HCT116 (cell line): Measurements from ENCODE around the gene ADARB2. TPM values are rescaled to one million over a fixed set of nuclear protein-coding genes. Genes with fewer than 3 reads are reported as not detected.

Source experiments
- ATAC-seq: fragments of 200-7000 bp; cut with Tn5 transposase; 2 replicates; pipeline ENCODE4 v1.9.1; 2020; ENCODE audit warnings: mild to moderate bottlenecking, moderate library complexity
- BruUV-seq: library from RNA; stranded (reverse); fragments of 400-500 nt; replicated peaks from 2 replicates; lab custom pipeline; 2021; lab: Mats Ljungman, UMichigan
- CTCF ChIA-PET: fragments of 300-600 bp; sonication (Branson Sonifier 250); formaldehyde crosslinking; loops from one replicate; lab custom pipeline; 2021; ENCODE audit warnings: antibody characterized with exemption; lab: Charles Lee
- POLR2A ChIA-PET: fragments of 300-600, 350-600 bp; sonication (Branson Sonifier 250); formaldehyde crosslinking; loops from one replicate; lab custom pipeline; 2021; ENCODE audit warnings: antibody characterized with exemption; lab: Charles Lee
- RAD21 ChIA-PET, 2 experiments: fragments of 300-600 bp; sonication (Branson Sonifier 250); formaldehyde crosslinking; loops; one replicate each; lab custom pipeline; 2023; ENCODE audit warnings: low total read pairs in 2 of 2; ENCODE audit not compliant: uncharacterized antibody in 2 of 2, unreplicated experiment in 2 of 2, low non-redundant PET in 1 of 2; lab: Charles Lee
- DNase-seq: peaks from one replicate; pipeline ENCODE4 v3.0.0-alpha.2; 2010; ENCODE audit warnings: low read depth, low spot score
- H2AFZ ChIP-seq: fragments of 200-600 bp; shearing (Covaris generic), sonication (generic); 2 replicates; pipeline ENCODE4 v1.6.1; 2017; ENCODE audit warnings: low read depth, mixed run types, mixed read lengths, antibody characterized with exemption, low read length; ENCODE audit not compliant: poor library complexity, severe bottlenecking
- H3K27ac ChIP-seq: 2 replicates; pipeline ENCODE4 v1.5.1; 2012; ENCODE audit warnings: low read depth, low read length
- H3K27me3 ChIP-seq: fragments of 200-600 bp; sonication (generic); 2 replicates; pipeline ENCODE4 v1.6.1; 2016; ENCODE audit warnings: mixed run types, low read length, mixed read lengths; ENCODE audit not compliant: insufficient read depth
- H3K36me3 ChIP-seq, 2 experiments: fragments of 200-500 bp in 1 of 2; fragments of 200-600 bp in 1 of 2; sonication (Bioruptor generic) in 1 of 2; sonication (generic) in 1 of 2; 2 replicates each; pipeline versions ENCODE4 v1.5.1 to v1.6.1; 2014 to 2016; ENCODE audit warnings: low read length in 2 of 2, inconsistent platforms in 1 of 2, mixed read lengths in 1 of 2, mixed run types in 1 of 2; ENCODE audit not compliant: insufficient read depth in 2 of 2, control insufficient read depth in 1 of 2
- H3K4me1 ChIP-seq, 2 experiments: fragments of 200-600 bp in 1 of 2; sonication (generic) in 1 of 2; 2 replicates each; pipeline versions ENCODE4 v1.5.1 to v1.6.1; 2012 to 2017; ENCODE audit warnings: low read length in 2 of 2, inconsistent platforms in 1 of 2, mild to moderate bottlenecking in 1 of 2, mixed read lengths in 1 of 2, mixed run types in 1 of 2, moderate library complexity in 1 of 2; ENCODE audit not compliant: insufficient read depth in 2 of 2, control insufficient read depth in 1 of 2
- H3K4me2 ChIP-seq: fragments of 200-600 bp; sonication (generic); 2 replicates; pipeline ENCODE4 v1.6.1; 2017; ENCODE audit warnings: mixed run types, low read length, mixed read lengths
- H3K4me3 ChIP-seq, 2 experiments: fragments of 200-600 bp in 1 of 2; sonication (generic) in 1 of 2; replicated peaks in 1 of 2; 2 replicates each; pipeline ENCODE4 v1.5.1; 2011 to 2016; ENCODE audit warnings: low read length in 2 of 2, control low read depth in 1 of 2, low read depth in 1 of 2, mild to moderate bottlenecking in 1 of 2, mixed read lengths in 1 of 2, mixed run types in 1 of 2
- H3K79me2 ChIP-seq: fragments of 200-600 bp; sonication (generic); 2 replicates; pipeline ENCODE4 v1.6.1; 2017; ENCODE audit warnings: mild to moderate bottlenecking, mixed run types, low read length, moderate library complexity, mixed read lengths; ENCODE audit not compliant: insufficient read depth
- H3K9ac ChIP-seq: fragments of 200-600 bp; sonication (generic); 2 replicates; pipeline ENCODE4 v1.6.1; 2016; ENCODE audit warnings: low read length, mixed read lengths
- H3K9me2 ChIP-seq: fragments of 200-600 bp; sonication (generic), shearing (Covaris generic); 2 replicates; pipeline ENCODE4 v1.6.1; 2017; ENCODE audit warnings: mixed run types, mild to moderate bottlenecking, moderate library complexity; ENCODE audit not compliant: insufficient read depth
- H3K9me3 ChIP-seq, 2 experiments: fragments of 200-500 bp in 1 of 2; fragments of 200-600 bp in 1 of 2; sonication (Bioruptor generic) in 1 of 2; sonication (generic) in 1 of 2; 2 replicates each; pipeline ENCODE4 v1.6.1; 2014 to 2017; ENCODE audit warnings: low read length in 2 of 2, mixed read lengths in 2 of 2, inconsistent platforms in 1 of 2, low read depth in 1 of 2, mild to moderate bottlenecking in 1 of 2, mixed run types in 1 of 2, moderate library complexity in 1 of 2; ENCODE audit not compliant: control insufficient read depth in 1 of 2, insufficient read depth in 1 of 2
- H4K20me1 ChIP-seq: fragments of 200-600 bp; sonication (generic), shearing (Covaris generic); 2 replicates; pipeline ENCODE4 v1.6.1; 2017; ENCODE audit warnings: mixed run types, mild to moderate bottlenecking, moderate library complexity; ENCODE audit not compliant: insufficient read depth
- CEBPB ChIP-seq: IDR thresholded peaks from 2 replicates; pipeline ENCODE4 v1.6.1; 2012; ENCODE audit warnings: low read depth
- EGR1 ChIP-seq: IDR thresholded peaks from 2 replicates; pipeline ENCODE4 v1.6.1; 2012; ENCODE audit warnings: low read depth
- EZH2 ChIP-seq: fragments of 200-600 bp; sonication (generic); IDR thresholded peaks from 2 replicates; pipeline ENCODE4 v1.6.1; 2017; ENCODE audit warnings: antibody characterized with exemption, mixed run types
- EZH2phosphoT487 ChIP-seq: fragments of 200-600 bp; IDR thresholded peaks from 2 replicates; pipeline ENCODE4 v1.6.1; 2018; ENCODE audit warnings: antibody characterized with exemption, borderline replicate concordance
- JUND ChIP-seq: IDR thresholded peaks from 2 replicates; pipeline ENCODE4 v1.6.1; 2012
- POLR2A ChIP-seq: IDR thresholded peaks from 2 replicates; pipeline ENCODE4 v1.7.0; 2011; ENCODE audit warnings: borderline replicate concordance; ENCODE audit not compliant: insufficient read depth, insufficient read length; ENCODE audit errors: extremely low read depth
- POLR2AphosphoS5 ChIP-seq: IDR thresholded peaks from 2 replicates; pipeline ENCODE4 v1.6.1; 2011; ENCODE audit warnings: mild to moderate bottlenecking, low read depth, low read length, moderate library complexity
- RAD21 ChIP-seq: IDR thresholded peaks from 2 replicates; pipeline ENCODE4 v1.6.1; 2012; ENCODE audit warnings: low read depth, mild to moderate bottlenecking
- SIN3A ChIP-seq: IDR thresholded peaks from 2 replicates; pipeline ENCODE4 v1.6.1; 2012; ENCODE audit warnings: low read depth
- SP1 ChIP-seq: IDR thresholded peaks from 2 replicates; pipeline ENCODE4 v1.6.1; 2012; ENCODE audit warnings: low read depth
- SRF ChIP-seq: IDR thresholded peaks from 2 replicates; pipeline ENCODE4 v1.6.1; 2012; ENCODE audit warnings: low read depth
- TCF7L2 ChIP-seq: IDR thresholded peaks from 2 replicates; pipeline ENCODE4 v1.7.0; 2011; ENCODE audit warnings: borderline replicate concordance, inconsistent platforms; ENCODE audit not compliant: insufficient read depth, insufficient read length; ENCODE audit errors: extremely low read depth
- YY1 ChIP-seq: IDR thresholded peaks from 2 replicates; pipeline ENCODE4 v1.6.1; 2011; ENCODE audit warnings: low read length, low read depth, moderate library complexity, mild to moderate bottlenecking; ENCODE audit not compliant: insufficient replicate concordance; ENCODE audit errors: extremely low read depth
- ZFX ChIP-seq: fragments of 450-650 bp; IDR thresholded peaks from 2 replicates; pipeline ENCODE4 v1.6.1; 2017
- ZNF274 ChIP-seq: fragments of 200-500 bp; sonication (Bioruptor generic); IDR thresholded peaks from 2 replicates; pipeline ENCODE4 v1.6.1; 2014; ENCODE audit warnings: mild to moderate bottlenecking, low read depth, low read length, inconsistent platforms
- intact Hi-C: fragments of 100-400 bp; cut with micrococcal nuclease; formaldehyde crosslinking; loops from 2 replicates; pipeline ENCODE4 v1.10.0; 2022
- total RNA-seq: library from RNA; stranded (reverse); gene quantifications from one replicate; pipeline ENCODE4 v1.2.1, GENCODE V29; 2021; ENCODE audit not compliant: unreplicated experiment
- TF ChIP-seq, protein P1 (sequence below), 3 experiments: fragments of 200-600 bp in 1 of 3; sonication (generic) in 1 of 3; IDR thresholded peaks in 2 of 3; conservative IDR thresholded peaks in 1 of 3; 2 replicates each; pipeline ENCODE4 v1.5.1; 2012 to 2017; ENCODE audit warnings: low read depth in 2 of 3, low read length in 2 of 3, antibody characterized with exemption in 1 of 3, borderline replicate concordance in 1 of 3, control low read depth in 1 of 3, mild to moderate bottlenecking in 1 of 3, mixed read lengths in 1 of 3, mixed run types in 1 of 3, moderate library complexity in 1 of 3; ENCODE audit not compliant: insufficient read depth in 1 of 3
- TF ChIP-seq, protein P2 (sequence below): IDR thresholded peaks from 2 replicates; pipeline ENCODE4 v1.6.1; 2012; ENCODE audit warnings: low read depth
- TF ChIP-seq, protein P3 (sequence below): IDR thresholded peaks from 2 replicates; pipeline ENCODE4 v1.6.1; 2012
- TF ChIP-seq, protein P4 (sequence below): IDR thresholded peaks from 2 replicates; pipeline ENCODE4 v1.6.1; 2011; ENCODE audit warnings: mild to moderate bottlenecking, low read length, moderate library complexity; ENCODE audit not compliant: insufficient replicate concordance; ENCODE audit errors: extremely low read depth
- TF ChIP-seq, protein P5 (sequence below): IDR thresholded peaks from 2 replicates; pipeline ENCODE4 v1.6.1; 2012

Gene ADARB2
- total RNA-seq, 1 experiment from 2014 or later = not detected

DNA sequence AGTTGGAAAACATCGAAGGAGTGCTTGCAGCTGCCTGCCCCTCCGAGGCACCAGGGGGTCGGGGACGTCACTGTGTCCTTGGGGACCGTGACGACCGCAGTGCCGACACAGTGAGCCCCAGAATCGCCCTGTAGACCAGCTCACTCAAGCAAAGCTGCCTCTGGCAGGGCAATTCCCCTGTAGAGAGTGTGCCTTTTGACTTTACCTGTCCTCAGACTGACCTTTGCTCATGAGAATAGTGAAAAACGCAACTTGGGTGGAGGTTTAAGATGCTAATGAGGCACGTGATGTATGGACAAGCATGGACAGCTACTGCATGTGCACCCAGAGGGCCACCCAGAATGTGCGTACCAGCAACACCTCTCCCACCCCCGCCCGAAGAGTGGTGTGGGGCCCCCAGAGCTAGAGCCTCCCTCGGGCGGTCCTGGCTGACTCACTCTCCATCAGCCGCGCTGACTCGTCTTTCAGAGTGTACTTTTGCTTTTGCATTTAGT, 271.9 kb downstream of the ADARB2 start:
- Histone ChIP-seq H3K9me2 (no peaks in the 10 kb centered on the region), H3K4me1 (no peaks in the 10 kb centered on the region), H3K9ac (no peak overlapping the region), H3K27ac (no peak overlapping the region), H3K27me3 (peaks cover 11% of the 10 kb centered on the region), H2AFZ (no peak overlapping the region), H3K79me2 (no peaks in the 10 kb centered on the region), H3K36me3 (no peaks in the 10 kb centered on the region), H4K20me1 (no peaks in the 10 kb centered on the region), H3K9me3 (no peaks in the 10 kb centered on the region), H3K4me2 (no peak overlapping the region), H3K4me3 (no peak overlapping the region)
- CTCF ChIA-PET = no interaction called here
- POLR2A ChIA-PET = no interaction called here
- no peak for ATAC-seq
- RAD21 ChIA-PET = no interaction called here
- BruUV-seq = no TSS peak
- intact Hi-C loops = no loop called here
- no peak for TF ChIP-seq POLR2AphosphoS5
- TF ChIP-seq CEBPB = no peak
- TF ChIP-seq SRF = no peak
- TF ChIP-seq, protein P1, sequence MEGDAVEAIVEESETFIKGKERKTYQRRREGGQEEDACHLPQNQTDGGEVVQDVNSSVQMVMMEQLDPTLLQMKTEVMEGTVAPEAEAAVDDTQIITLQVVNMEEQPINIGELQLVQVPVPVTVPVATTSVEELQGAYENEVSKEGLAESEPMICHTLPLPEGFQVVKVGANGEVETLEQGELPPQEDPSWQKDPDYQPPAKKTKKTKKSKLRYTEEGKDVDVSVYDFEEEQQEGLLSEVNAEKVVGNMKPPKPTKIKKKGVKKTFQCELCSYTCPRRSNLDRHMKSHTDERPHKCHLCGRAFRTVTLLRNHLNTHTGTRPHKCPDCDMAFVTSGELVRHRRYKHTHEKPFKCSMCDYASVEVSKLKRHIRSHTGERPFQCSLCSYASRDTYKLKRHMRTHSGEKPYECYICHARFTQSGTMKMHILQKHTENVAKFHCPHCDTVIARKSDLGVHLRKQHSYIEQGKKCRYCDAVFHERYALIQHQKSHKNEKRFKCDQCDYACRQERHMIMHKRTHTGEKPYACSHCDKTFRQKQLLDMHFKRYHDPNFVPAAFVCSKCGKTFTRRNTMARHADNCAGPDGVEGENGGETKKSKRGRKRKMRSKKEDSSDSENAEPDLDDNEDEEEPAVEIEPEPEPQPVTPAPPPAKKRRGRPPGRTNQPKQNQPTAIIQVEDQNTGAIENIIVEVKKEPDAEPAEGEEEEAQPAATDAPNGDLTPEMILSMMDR (IDR thresholded peaks at IDR 0.05 in 2 of 3, conservative IDR thresholded peaks at IDR 0.05 in 1 of 3; ENCODE audit: borderline replicate concordance in 1 of 3, insufficient read depth in 1 of 3, low read depth in 2 of 3, low read length in 2 of 3) = no peak
- no peak for TF ChIP-seq RAD21
- TF ChIP-seq EZH2phosphoT487 = no peak
- TF ChIP-seq ZNF274 = no peak
- TF ChIP-seq POLR2A = no peak
- TF ChIP-seq, protein P2, sequence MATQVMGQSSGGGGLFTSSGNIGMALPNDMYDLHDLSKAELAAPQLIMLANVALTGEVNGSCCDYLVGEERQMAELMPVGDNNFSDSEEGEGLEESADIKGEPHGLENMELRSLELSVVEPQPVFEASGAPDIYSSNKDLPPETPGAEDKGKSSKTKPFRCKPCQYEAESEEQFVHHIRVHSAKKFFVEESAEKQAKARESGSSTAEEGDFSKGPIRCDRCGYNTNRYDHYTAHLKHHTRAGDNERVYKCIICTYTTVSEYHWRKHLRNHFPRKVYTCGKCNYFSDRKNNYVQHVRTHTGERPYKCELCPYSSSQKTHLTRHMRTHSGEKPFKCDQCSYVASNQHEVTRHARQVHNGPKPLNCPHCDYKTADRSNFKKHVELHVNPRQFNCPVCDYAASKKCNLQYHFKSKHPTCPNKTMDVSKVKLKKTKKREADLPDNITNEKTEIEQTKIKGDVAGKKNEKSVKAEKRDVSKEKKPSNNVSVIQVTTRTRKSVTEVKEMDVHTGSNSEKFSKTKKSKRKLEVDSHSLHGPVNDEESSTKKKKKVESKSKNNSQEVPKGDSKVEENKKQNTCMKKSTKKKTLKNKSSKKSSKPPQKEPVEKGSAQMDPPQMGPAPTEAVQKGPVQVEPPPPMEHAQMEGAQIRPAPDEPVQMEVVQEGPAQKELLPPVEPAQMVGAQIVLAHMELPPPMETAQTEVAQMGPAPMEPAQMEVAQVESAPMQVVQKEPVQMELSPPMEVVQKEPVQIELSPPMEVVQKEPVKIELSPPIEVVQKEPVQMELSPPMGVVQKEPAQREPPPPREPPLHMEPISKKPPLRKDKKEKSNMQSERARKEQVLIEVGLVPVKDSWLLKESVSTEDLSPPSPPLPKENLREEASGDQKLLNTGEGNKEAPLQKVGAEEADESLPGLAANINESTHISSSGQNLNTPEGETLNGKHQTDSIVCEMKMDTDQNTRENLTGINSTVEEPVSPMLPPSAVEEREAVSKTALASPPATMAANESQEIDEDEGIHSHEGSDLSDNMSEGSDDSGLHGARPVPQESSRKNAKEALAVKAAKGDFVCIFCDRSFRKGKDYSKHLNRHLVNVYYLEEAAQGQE = no peak
- no peak for TF ChIP-seq EGR1
- TF ChIP-seq TCF7L2 = no peak
- TF ChIP-seq SIN3A = no peak
- TF ChIP-seq JUND = no peak
- TF ChIP-seq, protein P3, sequence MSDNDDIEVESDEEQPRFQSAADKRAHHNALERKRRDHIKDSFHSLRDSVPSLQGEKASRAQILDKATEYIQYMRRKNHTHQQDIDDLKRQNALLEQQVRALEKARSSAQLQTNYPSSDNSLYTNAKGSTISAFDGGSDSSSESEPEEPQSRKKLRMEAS = no peak
- TF ChIP-seq, protein P4, sequence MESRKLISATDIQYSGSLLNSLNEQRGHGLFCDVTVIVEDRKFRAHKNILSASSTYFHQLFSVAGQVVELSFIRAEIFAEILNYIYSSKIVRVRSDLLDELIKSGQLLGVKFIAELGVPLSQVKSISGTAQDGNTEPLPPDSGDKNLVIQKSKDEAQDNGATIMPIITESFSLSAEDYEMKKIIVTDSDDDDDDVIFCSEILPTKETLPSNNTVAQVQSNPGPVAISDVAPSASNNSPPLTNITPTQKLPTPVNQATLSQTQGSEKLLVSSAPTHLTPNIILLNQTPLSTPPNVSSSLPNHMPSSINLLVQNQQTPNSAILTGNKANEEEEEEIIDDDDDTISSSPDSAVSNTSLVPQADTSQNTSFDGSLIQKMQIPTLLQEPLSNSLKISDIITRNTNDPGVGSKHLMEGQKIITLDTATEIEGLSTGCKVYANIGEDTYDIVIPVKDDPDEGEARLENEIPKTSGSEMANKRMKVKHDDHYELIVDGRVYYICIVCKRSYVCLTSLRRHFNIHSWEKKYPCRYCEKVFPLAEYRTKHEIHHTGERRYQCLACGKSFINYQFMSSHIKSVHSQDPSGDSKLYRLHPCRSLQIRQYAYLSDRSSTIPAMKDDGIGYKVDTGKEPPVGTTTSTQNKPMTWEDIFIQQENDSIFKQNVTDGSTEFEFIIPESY = no peak
- TF ChIP-seq ZFX = no peak
- no peak for TF ChIP-seq EZH2
- TF ChIP-seq, protein P5, sequence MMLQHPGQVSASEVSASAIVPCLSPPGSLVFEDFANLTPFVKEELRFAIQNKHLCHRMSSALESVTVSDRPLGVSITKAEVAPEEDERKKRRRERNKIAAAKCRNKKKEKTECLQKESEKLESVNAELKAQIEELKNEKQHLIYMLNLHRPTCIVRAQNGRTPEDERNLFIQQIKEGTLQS = no peak
- TF ChIP-seq YY1 = no peak
- no peak for TF ChIP-seq SP1
- DNase-seq = no peak
